NCI-H446 (cell line): Measurements from ENCODE around the gene SMCO4.
"Not testable (repeated sequence)": the region's sequence is repeated elsewhere in the genome, so short reads cannot be mapped to it uniquely, and the experiment has no call there.

Experiments used
- DNase-seq, 2 experiments: peaks; one replicate each; lab custom pipeline; 2025; lab: John Stamatoyannopoulos, UW

Gene SMCO4

DNA sequence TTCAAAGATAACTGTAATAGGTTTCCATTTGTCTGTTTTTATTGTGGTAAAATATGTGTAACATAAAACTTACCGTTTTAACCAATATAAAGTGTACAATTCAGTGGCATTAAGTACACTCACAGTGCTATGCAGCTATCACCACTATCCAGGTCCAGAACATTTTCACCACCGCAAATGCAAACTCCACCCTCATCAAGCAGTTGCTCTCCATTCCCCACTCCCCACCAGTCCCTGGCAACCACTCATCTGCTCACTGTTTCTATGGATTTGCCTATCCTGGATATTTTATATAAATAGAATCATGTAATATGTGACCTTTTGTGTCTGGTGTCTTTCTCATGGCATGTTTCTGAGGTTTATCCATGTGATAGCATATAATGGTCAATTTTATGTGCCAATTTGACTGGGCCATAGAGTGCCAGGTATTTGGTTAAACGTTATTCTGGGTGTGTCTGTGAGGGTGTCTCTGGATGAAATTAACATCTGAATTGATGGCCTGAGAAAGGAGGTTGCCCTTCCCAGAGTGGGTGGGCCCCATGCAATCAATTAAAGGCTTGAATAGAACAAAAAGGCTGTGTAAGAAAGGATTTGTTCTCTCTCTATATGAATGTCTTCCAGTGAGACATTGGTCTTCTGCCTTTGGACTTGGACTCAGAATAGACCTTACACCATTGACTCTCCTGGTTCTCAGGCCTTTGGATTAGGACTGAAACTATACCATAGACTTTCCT, 17.2 kb upstream of the SMCO4 start:
- no peak for DNase-seq

DNA sequence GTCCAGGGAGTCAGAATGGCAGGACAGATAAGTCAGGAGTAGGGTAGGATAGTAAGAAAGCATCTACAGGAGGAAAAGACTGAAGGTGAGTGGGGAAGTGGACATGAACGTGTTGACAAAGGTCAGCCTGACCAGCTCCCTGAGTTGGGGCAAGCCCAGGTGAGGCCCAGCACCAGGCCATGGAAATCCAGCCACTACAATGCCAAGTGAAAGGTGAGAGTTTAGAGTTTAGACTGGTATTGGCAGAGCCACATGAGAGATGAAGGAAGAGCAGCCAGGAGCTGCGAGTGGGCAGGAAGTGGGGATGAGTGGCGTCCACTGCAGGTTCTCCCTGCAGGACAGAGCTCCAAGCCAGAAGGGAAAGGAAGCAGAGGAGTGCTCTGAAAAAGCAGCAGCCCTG, 16.5 kb upstream of the SMCO4 start:
- no peak for DNase-seq

DNA sequence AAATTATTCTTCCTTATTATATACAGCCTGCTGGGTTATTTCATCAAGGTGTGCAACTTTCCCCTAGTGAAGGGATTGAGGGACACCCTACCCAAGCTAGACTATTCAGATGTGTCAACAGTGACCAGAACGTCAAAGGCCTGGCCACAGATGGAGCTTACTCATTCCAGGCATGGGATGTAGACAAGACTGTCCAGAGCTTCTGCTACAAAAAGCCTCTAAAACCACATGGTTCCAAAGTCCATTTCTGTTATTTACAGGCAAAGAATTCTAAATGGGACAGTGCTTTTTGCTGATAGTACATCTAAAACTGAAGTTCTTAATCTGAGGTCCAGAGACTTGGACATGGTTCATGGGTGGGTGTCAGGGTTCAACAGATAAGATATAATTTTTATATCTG, 9.7 kb upstream of the SMCO4 start:
- no peak for DNase-seq

- DNase-seq: no peak
Observed at GRCh38 chr11:93549976-93550375, 6.8 kb upstream of the SMCO4 start.

GRCh38 chr11:93548679-93549319, 5.6 kb upstream of the SMCO4 start:
- DNase-seq: no peak

GRCh38 chr11:93547773-93548172, 4.6 kb upstream of the SMCO4 start:
- DNase-seq: no peak

DNA sequence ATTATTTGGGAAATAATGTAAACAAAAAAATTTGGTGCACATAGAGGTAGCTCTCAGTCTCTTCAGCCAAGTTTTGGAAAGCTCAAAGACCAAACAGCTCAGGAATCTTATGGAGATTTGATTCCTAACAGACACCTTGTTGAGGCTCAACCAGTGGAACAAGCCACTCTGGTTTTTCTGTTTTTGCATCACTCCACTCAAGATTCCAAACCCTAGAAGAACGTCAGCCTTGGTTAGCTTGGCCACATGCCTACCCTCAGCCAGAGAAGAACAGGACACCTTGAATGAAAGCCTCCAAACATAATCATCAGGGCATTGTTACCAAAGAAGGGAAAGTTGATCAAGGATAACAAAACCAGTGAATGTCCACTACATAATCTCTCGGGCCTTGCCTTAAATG, 3.8 kb upstream of the SMCO4 start:
- no peak for DNase-seq

DNA sequence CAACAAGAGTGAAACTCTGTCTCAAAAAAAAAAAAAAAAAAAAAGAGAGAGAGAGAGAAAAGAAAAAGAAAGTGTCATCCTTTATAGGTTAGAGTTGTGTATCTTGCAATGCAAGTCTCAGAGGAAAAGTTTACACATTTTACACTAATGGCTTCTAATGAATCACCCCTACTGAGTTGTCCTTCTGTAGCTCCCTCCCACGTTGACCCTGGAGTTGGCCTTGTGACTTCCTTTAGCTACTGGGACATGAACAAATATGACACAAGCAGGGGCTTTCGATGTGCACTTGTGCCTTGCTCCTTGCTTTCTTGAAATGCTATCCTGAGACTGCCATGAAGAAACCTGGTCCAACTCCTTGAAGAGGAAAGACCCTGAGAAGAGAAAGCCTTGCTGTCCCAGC, 2.4 kb upstream of the SMCO4 start:
- no peak for DNase-seq

DNA sequence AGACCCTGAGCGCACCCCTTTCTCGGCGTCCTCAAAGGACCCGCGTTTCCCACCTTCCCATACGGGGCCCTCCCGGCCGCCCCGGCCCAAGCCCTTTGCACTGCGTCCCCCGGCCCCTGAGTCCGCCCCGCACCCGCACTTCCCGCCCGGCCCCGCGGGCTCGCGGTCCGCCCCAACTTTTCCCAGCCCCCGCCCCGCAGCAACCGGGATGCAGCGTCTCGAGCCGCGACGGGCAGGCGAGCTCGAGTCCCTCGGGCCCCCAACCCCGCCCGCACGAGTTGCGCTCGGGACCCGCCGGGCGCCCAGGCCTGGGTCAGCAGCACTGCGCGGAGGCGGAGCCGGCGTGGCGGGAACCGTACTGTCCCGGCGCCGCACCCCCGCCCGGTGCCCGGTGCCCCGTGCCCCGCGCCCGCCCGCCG, 371 bp downstream of the SMCO4 start:
- DNase-seq: peak in 1 of 2 experiments; percentile 33

DNA sequence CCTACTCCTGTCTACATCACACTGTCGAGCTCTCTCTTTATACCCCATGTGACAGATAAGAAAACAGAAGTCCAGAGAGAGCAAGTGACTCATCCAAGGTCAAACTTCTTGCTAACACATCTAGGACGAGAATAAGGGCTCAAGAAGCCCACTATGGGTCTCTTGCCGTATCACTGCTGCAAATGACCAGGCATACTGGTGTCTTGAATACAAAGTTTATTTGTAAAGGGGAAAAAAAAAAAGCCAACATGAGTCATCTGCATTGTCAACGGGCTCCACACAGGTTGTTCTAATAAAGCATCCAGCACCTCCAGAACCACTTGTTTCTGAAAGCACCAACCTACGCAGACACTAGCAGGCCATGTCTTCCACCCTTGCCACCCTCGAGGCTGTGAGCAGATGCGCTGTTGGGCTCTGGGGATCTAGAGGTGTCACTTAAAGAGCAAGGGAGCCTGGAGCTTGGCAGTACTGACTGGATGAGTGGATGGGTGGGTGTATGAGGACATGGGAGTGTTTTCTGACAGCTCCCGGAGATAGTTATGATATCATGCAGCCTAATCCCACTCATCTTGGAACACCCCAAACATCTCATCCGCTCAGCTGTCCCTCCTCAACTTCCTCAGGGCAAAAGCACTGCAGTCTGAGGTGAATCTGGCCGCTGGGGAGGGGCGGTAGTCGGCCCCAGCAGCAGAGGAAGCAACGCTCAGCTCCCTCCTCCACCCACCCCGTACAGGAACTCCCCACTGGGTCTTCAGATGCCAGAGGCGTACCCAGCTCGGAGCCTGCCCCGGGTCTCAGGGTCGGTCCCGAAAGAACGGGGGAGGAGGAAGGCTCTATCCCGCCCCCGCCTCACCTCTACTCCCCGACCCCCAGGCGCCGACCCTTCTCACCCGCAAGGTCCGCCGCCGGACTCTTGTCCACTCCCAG, 1.0 kb downstream of the SMCO4 start:
- peak in 1 of 2 experiments; percentile 21 for DNase-seq

GRCh38 chr11:93540896-93541553, 2.2 kb downstream of the SMCO4 start:
- no peak for DNase-seq

- DNase-seq: no peak
Observed at GRCh38 chr11:93540337-93540736, 2.9 kb downstream of the SMCO4 start.

- DNase-seq: no peak
Observed at GRCh38 chr11:93537767-93538261, 5.4 kb downstream of the SMCO4 start.

GRCh38 chr11:93537049-93537448, 6.1 kb downstream of the SMCO4 start:
- DNase-seq: peak in 1 of 2 experiments; percentile 44

DNA sequence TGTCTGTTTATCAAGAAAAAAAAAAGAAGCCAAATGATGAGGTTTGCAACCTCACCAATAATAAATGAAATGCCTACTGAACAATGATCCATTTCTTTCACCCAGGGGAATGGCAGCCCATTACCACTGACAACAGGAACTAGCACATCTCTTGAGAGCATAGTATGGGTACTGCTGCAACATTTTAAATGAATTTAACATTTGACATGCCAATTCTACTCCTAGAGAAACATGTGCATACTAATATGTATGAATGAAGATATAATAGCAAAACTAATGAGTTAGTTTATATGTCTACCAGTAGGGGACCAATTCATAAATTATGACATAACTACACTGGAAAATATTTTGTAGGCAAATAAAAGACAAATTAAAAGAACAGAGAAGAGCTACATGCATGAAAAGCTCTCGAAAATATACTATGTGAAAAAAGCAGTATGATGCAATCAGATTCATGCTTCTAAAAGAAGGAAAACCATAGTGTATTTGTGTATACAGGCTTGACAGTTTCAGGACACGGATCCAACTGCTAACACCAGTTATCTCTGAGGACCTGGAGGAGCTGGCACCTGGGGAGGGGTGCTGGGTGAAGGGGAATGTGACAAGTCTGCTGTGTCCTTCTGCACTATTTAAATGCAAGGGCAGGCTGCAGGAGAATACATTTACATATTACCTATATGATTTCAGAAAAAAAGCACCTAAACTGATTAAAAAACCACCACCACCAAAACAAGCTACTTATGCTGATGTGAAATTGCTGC, 6.9 kb downstream of the SMCO4 start:
- DNase-seq: no peak

DNA sequence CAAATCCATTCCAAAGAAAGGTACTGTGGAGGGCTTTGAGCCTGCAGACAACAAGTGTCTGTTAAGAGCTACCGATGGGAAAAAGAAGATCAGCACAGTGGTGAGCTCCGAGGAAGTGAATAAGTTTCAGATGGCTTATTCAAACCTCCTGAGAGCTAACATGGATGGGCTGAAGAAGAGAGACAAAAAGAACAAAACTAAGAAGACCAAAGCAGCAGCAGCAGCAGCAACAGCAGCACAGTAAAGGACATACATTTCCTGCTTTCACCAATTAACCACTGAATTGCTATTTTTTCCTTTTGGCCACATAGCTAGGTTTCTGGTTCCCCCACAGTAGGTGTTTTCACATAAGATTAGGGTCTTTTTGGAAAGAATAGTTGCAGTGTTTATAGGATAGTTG, 7.6 kb downstream of the SMCO4 start:
- not testable (repeated sequence) for DNase-seq

DNA sequence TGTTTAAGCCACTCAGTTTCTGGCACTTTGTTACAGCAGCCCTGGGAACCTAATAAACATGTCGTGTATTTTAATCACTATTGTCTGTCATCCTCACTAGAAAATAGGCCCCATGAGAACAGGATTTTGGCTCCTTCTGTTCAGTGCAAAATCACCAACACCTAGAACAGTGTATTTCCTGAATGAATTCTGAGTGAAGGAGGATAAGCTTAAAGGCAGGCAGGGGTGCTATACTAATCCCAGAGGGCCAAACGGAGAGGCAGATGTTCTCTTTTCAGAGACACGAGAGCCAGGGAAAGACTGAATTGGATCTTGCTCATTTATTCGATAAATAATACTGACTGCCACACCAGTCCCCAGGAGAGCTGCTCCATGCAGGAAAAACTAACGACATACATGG, 10.4 kb downstream of the SMCO4 start:
- no peak for DNase-seq

DNA sequence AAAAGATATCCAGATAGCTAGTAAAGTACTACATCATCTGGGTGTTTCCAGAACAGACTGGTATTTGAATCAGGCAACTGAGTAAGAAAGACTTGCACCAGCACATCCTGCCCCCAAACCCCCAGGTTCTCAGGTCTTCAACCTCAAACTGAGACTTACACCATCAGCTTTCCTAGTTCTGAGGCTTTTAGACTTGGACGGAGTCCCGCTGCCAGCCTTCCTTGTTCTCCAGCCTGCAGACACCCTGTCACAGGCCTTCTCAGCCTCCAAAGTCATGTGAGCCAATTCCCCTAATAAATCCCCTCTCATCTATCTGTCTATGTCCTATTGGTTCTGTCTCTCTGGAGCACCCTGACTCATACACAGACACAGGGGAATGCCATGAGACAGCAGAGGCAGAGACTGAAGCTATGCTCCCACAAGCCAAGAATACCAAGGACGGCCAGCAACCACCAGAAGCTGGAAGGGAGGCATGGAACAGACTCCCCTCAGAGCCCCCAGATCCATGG, 10.9 kb downstream of the SMCO4 start:
- no peak for DNase-seq

- no peak for DNase-seq
Observed at GRCh38 chr11:93530468-93530826, 12.7 kb downstream of the SMCO4 start.

- no peak for DNase-seq
Observed at GRCh38 chr11:93529707-93530467, 13.3 kb downstream of the SMCO4 start.
